ENCODE data around the gene TSC22D2. TPM values are rescaled to one million over a fixed set of nuclear protein-coding genes. Genes with fewer than 3 reads are reported as not detected.

The TSC22D2 gene
- total RNA-seq, 2 experiments from 2014 or later, result 12.0 to 20.2 TPM

DNA sequence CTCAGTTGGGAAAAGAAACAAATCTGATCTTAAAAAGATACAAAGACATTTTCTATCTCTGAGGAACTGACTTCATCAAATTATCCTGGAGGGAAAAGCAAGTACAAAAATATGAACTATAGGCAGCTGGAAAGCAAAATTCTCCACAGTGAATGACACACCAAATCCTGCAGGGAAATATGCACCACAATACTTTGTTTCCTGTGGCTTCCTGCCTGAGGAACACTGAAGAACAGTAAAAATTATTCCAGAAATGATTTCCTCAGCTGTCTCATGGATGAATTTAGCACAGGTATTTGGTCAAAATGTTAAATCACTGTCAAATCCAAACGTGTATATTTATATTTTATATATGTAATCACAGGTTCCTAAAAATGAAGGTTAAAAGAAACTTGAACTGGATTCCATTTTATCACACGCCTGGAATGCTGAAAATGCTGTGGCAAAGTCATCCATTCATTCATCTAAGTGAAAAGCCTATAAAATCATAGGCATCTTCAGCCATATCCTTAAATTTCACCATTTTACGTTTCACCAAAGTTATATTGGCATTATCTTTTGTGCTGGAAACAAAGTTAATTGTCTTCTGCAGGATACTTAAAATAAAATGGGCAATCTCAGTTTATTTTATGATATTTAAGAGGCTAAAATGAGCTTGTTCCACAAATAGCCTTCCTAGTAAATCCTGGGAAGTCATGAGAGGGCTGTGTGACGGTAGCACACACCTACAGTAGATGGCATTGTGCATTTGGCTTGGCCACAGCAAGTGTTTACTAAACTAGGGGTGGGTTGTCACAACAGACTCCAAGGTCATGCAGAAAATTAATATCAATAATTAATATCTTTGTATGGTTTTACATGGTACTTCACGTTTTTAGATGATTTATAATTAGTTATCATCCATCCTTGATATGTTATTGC is 19.3 kb upstream of the TSC22D2 start:
- intact Hi-C loops (cut with DNase I, micrococcal nuclease), result loop anchor here in 1 of 2 experiments (5.0 kb wide), 1 partner anchor 416 kb away; the partner anchor contains the start of gene PFN2
- ChIA-PET POLR2A (no interaction called here), CTCF (interaction anchor here (0.9 kb wide), 1 partner anchor 14 kb away, joined by 3 read pairs; no protein-coding TSS in a partner anchor)
- H3K27me3 Mint-ChIP-seq, result no peaks in the 10 kb centered on the region
- no peaks in the 10 kb centered on the region for H3K9me3 Mint-ChIP-seq (ENCODE audit: low read depth)
- no peak for DNase-seq
- H3K4me1 Mint-ChIP-seq, result peaks cover 16% of the 10 kb centered on the region
- no peaks in the 10 kb centered on the region for H3K36me3 Mint-ChIP-seq (ENCODE audit: low read depth)
- ATAC-seq, result no peak
- no peak overlapping the region for H3K27ac Mint-ChIP-seq
- no peak overlapping the region for H3K4me3 Mint-ChIP-seq

DNA sequence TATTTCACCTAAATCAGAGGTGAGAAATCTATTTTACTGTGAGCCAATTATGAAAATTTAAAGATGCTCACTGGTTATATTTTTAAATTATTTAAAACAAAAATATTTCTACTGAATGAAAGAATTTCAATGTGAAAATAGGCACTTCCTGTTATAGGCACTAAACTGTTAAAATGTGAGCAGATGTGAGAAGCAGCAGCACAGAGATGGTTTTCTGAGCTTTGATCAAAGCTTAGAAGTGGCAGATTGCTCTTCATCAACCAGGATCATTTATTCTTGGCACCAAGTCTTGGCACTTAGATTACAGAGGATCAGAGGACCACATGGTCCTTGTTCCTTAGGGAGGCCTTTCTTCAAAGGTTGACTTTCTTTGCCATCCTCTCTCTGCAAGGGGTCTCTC is 18.0 kb upstream of the TSC22D2 start:
- Mint-ChIP-seq H3K27ac (no peak overlapping the region), H3K9me3 (ENCODE audit: low read depth) (no peaks in the 10 kb centered on the region), H3K27me3 (no peaks in the 10 kb centered on the region), H3K4me1 (peaks cover 8% of the 10 kb centered on the region), H3K4me3 (no peak overlapping the region), H3K36me3 (ENCODE audit: low read depth) (no peaks in the 10 kb centered on the region)
- ChIA-PET POLR2A (no interaction called here), CTCF (no interaction called here)
- DNase-seq (no peak), ATAC-seq (no peak)
- intact Hi-C loops (cut with DNase I, micrococcal nuclease), result no loop called here

GRCh38 chr3:150391161-150391560 is 16.9 kb upstream of the TSC22D2 start:
- no peak overlapping the region for H3K27ac Mint-ChIP-seq
- intact Hi-C loops (cut with DNase I, micrococcal nuclease), result no loop called here
- POLR2A ChIA-PET, result no interaction called here
- CTCF ChIA-PET, result no interaction called here
- DNase-seq, result no peak
- no peaks in the 10 kb centered on the region for H3K4me1 Mint-ChIP-seq
- H3K36me3 Mint-ChIP-seq (ENCODE audit: low read depth), result no peaks in the 10 kb centered on the region
- no peaks in the 10 kb centered on the region for H3K27me3 Mint-ChIP-seq
- H3K4me3 Mint-ChIP-seq, result no peak overlapping the region
- no peaks in the 10 kb centered on the region for H3K9me3 Mint-ChIP-seq (ENCODE audit: low read depth)
- no peak for ATAC-seq

GRCh38 chr3:150393745-150394144 is 14.4 kb upstream of the TSC22D2 start:
- POLR2A ChIA-PET, result no interaction called here
- Mint-ChIP-seq H3K4me1 (no peaks in the 10 kb centered on the region), H3K27ac (no peak overlapping the region), H3K9me3 (ENCODE audit: low read depth) (no peaks in the 10 kb centered on the region), H3K36me3 (ENCODE audit: low read depth) (no peaks in the 10 kb centered on the region), H3K4me3 (no peak overlapping the region), H3K27me3 (no peaks in the 10 kb centered on the region)
- DNase-seq (no peak), ATAC-seq (no peak)
- CTCF ChIA-PET, result interaction anchor here (0.7 to 1.4 kb wide), 3 partner anchors 9 to 39 kb away, joined by 3 to 4 read pairs (median 3); no protein-coding TSS in a partner anchor
- intact Hi-C loops (cut with DNase I, micrococcal nuclease), result no loop called here

DNA sequence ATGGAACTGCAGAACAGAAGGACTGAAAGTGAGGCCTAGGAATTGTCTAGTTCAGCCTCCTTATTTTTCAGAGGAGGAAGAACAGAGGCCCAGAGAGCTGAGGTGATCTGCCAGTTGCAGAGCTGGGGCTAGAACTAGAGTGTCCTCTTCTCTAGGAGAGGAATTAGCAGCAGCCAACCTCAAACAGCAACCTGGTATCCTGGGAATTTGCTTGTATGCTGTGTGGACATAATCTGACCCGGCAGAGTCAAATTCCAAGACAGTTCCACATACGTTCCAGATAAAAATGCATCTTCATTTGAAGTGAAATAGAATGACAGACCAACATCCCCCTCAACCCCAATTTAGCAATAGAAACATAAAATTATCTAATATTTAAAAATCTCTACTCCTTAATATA is 13.5 kb upstream of the TSC22D2 start:
- POLR2A ChIA-PET, result no interaction called here
- H3K9me3 Mint-ChIP-seq (ENCODE audit: low read depth), result no peaks in the 10 kb centered on the region
- CTCF ChIA-PET, result interaction anchor here (0.6 to 1.6 kb wide), 2 partner anchors 9 to 157 kb away, joined by 3 read pairs; no protein-coding TSS in a partner anchor
- no peaks in the 10 kb centered on the region for H3K27me3 Mint-ChIP-seq
- DNase-seq (no peak), ATAC-seq (no peak)
- no peak overlapping the region for H3K27ac Mint-ChIP-seq
- H3K4me3 Mint-ChIP-seq, result no peak overlapping the region
- H3K36me3 Mint-ChIP-seq (ENCODE audit: low read depth), result no peaks in the 10 kb centered on the region
- H3K4me1 Mint-ChIP-seq, result no peaks in the 10 kb centered on the region
- intact Hi-C loops (cut with DNase I, micrococcal nuclease), result no loop called here

DNA sequence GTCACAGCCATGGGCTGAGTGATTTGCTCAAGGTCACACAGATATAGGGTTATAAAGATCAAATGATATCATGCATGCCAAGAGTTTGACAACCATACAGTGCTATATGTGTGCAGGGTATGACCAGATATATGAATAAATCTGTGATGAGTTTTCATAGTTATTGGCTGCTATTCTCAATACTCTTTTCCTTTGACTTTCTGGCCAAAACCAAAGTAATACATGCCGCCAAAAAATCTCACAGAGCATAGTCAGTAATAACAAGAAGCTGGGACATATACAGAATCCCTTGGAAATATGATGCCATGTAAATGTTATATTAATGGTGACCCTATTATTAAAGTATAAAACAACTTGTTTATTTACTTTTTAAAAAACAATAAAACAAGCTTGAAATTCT is 11.6 kb upstream of the TSC22D2 start:
- ATAC-seq (no peak), DNase-seq (no peak)
- Mint-ChIP-seq H3K36me3 (ENCODE audit: low read depth) (no peaks in the 10 kb centered on the region), H3K27ac (no peak overlapping the region), H3K4me3 (no peak overlapping the region), H3K27me3 (no peaks in the 10 kb centered on the region), H3K9me3 (ENCODE audit: low read depth) (no peaks in the 10 kb centered on the region), H3K4me1 (no peaks in the 10 kb centered on the region)
- ChIA-PET POLR2A (no interaction called here), CTCF (interaction anchor here (0.6 to 3.0 kb wide), 3 partner anchors 10 to 146 kb away, joined by 3 to 12 read pairs (median 3); partner anchors contain the start of gene TSC22D2)
- intact Hi-C loops (cut with DNase I, micrococcal nuclease), result no loop called here

DNA sequence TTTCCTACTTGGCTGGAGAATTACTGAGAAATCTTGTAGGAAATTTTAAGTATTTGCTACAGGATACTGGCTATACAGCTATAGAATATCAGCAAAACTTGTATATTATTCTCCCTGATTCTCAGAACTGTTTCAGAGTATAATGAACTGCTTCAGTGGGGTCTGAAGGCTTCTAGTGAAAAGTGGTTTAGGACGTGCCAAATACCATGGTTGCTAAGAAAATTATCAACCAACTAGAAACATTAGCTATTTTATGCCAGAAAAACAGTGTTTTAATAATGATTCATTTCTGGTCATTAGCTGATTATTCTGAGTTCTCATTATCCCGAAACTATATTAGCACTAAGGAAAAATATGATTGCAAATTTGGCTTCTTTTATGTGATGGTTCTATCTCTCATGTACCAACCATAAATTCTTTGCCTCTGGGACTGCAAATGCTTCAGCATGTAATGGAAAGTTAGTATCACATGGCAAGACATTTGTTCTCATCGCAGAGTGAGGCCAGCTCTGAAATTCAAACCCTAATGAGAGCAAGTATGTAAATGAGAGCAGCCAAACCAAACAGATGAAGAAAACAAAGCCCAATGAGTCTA is 11.0 kb upstream of the TSC22D2 start:
- ChIA-PET CTCF (interaction anchor here (0.6 to 3.0 kb wide), 3 partner anchors 10 to 145 kb away, joined by 3 to 12 read pairs (median 3); partner anchors contain the start of gene TSC22D2), POLR2A (no interaction called here)
- intact Hi-C loops (cut with DNase I, micrococcal nuclease), result no loop called here
- H3K36me3 Mint-ChIP-seq (ENCODE audit: low read depth), result no peaks in the 10 kb centered on the region
- ATAC-seq (no peak), DNase-seq (no peak)
- no peak overlapping the region for H3K4me3 Mint-ChIP-seq
- H3K27me3 Mint-ChIP-seq, result no peaks in the 10 kb centered on the region
- H3K4me1 Mint-ChIP-seq, result no peaks in the 10 kb centered on the region
- H3K27ac Mint-ChIP-seq, result no peak overlapping the region
- H3K9me3 Mint-ChIP-seq (ENCODE audit: low read depth), result no peaks in the 10 kb centered on the region

DNA sequence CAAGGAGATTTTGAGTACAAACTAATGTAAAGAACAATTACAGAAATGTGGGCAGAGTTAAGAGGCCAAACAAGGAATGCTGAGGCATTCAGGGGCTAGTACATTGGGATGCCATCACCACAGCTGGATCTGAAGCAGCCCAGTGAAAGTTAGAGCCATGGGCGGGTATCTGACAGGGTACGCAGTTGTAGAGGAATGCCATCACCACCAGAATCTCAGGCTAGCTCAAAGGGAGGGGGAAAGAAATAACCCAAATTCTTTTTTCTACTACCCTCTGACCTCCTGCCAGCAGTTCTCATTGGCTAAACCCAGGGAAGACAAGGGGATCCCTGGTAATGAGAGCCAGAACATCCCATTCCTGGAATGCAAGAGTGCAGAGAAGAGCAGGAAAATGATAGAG is 9.0 kb upstream of the TSC22D2 start:
- no peaks in the 10 kb centered on the region for H3K4me1 Mint-ChIP-seq
- H3K27me3 Mint-ChIP-seq, result no peaks in the 10 kb centered on the region
- no peak overlapping the region for H3K27ac Mint-ChIP-seq
- no peaks in the 10 kb centered on the region for H3K9me3 Mint-ChIP-seq (ENCODE audit: low read depth)
- H3K4me3 Mint-ChIP-seq, result no peak overlapping the region
- POLR2A ChIA-PET, result no interaction called here
- intact Hi-C loops (cut with DNase I, micrococcal nuclease), result no loop called here
- CTCF ChIA-PET, result no interaction called here
- no peaks in the 10 kb centered on the region for H3K36me3 Mint-ChIP-seq (ENCODE audit: low read depth)
- DNase-seq, result no peak
- ATAC-seq, result no peak

DNA sequence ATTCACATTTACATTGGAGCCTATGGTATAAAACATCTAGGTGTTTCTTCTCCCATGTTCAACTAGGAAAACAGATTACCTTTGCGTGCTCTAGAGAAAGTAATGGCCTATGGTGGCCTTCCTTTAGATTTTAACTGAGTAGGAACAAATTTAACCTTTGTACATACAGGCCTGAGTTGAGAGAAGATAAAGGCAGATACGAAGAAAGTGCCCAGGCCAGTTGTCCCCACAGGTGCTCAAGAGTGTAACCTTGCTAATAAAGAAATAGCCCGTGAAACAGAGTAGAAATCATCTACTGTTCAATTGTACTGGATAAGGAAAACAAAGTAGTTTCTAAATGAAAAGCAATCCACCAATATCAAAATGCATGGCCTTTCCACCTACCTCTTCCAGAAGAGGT is 6.8 kb upstream of the TSC22D2 start:
- Mint-ChIP-seq H3K4me1 (no peaks in the 10 kb centered on the region), H3K27me3 (no peaks in the 10 kb centered on the region), H3K9me3 (ENCODE audit: low read depth) (no peaks in the 10 kb centered on the region), H3K36me3 (ENCODE audit: low read depth) (no peaks in the 10 kb centered on the region), H3K27ac (no peak overlapping the region), H3K4me3 (no peak overlapping the region)
- ATAC-seq (no peak), DNase-seq (no peak)
- POLR2A ChIA-PET, result no interaction called here
- intact Hi-C loops (cut with DNase I, micrococcal nuclease), result no loop called here
- CTCF ChIA-PET, result interaction anchor here (0.9 kb wide), 1 partner anchor 29 kb away, joined by 3 read pairs; no protein-coding TSS in a partner anchor

DNA sequence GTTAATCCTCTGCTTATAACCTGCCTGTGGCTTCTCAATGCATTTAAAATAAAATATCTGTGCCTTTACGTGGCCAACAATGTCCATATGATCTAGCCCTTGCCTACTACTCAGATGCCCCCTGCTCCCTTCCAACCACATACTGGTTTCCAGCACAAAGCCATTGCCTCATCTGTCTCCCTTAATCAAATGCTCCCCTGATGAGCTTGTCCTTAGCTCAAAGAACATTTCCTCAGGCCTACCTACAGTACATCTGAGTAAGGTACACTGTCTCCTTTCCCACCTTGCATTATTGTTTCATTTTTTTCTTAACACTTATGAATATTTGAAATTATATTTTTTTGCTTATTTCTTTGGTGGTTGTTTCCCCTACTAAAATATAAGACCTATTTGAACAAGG is 5.9 kb upstream of the TSC22D2 start:
- Mint-ChIP-seq H3K4me3 (no peak overlapping the region), H3K4me1 (peaks cover 6% of the 10 kb centered on the region), H3K9me3 (ENCODE audit: low read depth) (no peaks in the 10 kb centered on the region), H3K27ac (no peak overlapping the region), H3K36me3 (ENCODE audit: low read depth) (no peaks in the 10 kb centered on the region), H3K27me3 (no peaks in the 10 kb centered on the region)
- ATAC-seq (no peak), DNase-seq (no peak)
- intact Hi-C loops (cut with DNase I, micrococcal nuclease), result no loop called here
- ChIA-PET CTCF (interaction anchor here (0.9 kb wide), 3 partner anchors 13 to 28 kb away, joined by 3 to 4 read pairs (median 3); no protein-coding TSS in a partner anchor), POLR2A (no interaction called here)

DNA sequence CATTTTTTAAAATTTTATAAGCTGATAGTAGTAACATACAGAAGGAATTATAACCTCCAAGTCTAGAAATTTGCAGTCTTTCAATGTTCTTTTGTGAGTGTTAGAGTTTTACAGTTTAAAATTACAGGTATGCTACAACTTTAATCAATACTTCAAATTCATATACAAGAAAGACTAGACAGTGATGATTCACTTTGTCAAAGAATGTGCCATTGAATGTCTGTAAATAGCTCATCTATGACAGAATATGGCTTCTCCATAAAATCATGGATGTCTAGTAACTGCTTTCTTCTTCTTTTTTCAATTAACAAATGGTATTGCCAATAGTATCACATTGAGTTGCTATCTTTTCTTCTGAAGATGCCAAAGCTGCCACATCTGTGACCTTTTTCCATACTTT is 4.1 kb upstream of the TSC22D2 start:
- intact Hi-C loops (cut with DNase I, micrococcal nuclease), result no loop called here

More for the DNA sequence above, 4.1 kb upstream of the TSC22D2 start:
- no peaks in the 10 kb centered on the region for H3K27me3 Mint-ChIP-seq
- no peaks in the 10 kb centered on the region for H3K9me3 Mint-ChIP-seq (ENCODE audit: low read depth)
- ATAC-seq (no peak), DNase-seq (no peak)
- H3K36me3 Mint-ChIP-seq (ENCODE audit: low read depth), result no peaks in the 10 kb centered on the region
- POLR2A ChIA-PET, result no interaction called here
- peaks cover 13% of the 10 kb centered on the region for H3K4me1 Mint-ChIP-seq
- H3K4me3 Mint-ChIP-seq, result no peak overlapping the region
- no peak overlapping the region for H3K27ac Mint-ChIP-seq
- CTCF ChIA-PET, result interaction anchor here (1.0 to 1.4 kb wide), 3 partner anchors 19 to 85 kb away, joined by 3 to 4 read pairs (median 4); no protein-coding TSS in a partner anchor
